HG03439 (cell line): ENCODE results near the gene REPS2.

Experiments
- ATAC-seq: cut with Tn5 transposase; IDR thresholded peaks from one replicate; pipeline ENCODE4 v1.9.1; 2021; ENCODE audit warnings: mild to moderate bottlenecking, moderate library complexity; ENCODE audit not compliant: unreplicated experiment

The REPS2 gene

DNA sequence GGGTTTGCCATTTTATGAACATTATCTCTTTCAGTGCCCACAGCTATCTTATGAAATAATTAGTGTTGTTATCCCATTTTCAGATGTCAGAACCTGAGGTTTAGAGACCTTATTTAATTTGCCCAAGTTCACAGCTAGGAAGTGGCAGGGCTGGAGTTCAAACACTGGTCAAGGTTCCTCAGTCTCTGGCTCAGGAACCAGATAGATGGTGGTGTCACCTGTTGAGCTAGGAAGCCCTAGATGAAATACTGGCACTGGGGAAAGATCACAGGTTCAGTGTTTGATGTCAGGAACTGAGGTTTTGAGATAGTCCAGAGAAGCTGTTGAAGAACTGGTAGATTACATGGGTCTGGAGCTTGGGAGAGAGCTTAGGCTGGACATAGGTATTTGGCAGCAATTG is 85.4 kb downstream of the REPS2 start:
- no peak for ATAC-seq

GRCh38 chrX:17032351-17032750 is 85.9 kb downstream of the REPS2 start:
- ATAC-seq, result no peak

DNA sequence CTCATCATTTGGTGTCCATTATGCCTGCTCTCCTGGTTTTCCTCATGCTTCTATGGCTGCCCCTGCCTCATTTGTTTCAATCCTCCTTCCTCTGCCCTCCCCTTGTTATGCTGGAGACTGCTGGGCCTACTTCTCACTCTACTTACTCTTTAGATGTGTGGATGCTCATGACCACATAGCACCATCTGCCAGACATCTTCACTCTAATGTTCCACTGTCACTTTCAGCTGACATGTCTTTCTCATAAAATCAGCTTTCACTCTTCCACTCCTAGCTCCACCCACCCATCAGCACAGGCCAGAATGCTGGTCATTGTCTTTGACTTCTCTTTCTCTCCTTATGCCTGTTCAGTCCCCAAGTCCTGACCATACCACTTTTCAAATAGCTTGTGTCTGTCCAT is 86.8 kb downstream of the REPS2 start:
- ATAC-seq, result no peak

GRCh38 chrX:17035111-17035510 is 88.7 kb downstream of the REPS2 start:
- ATAC-seq, result no peak

GRCh38 chrX:17036171-17036961 is 89.9 kb downstream of the REPS2 start:
- ATAC-seq, result no peak

GRCh38 chrX:17038277-17038676 is 91.8 kb downstream of the REPS2 start:
- no peak for ATAC-seq

GRCh38 chrX:17038681-17039161 is 92.3 kb downstream of the REPS2 start:
- ATAC-seq, result no peak

DNA sequence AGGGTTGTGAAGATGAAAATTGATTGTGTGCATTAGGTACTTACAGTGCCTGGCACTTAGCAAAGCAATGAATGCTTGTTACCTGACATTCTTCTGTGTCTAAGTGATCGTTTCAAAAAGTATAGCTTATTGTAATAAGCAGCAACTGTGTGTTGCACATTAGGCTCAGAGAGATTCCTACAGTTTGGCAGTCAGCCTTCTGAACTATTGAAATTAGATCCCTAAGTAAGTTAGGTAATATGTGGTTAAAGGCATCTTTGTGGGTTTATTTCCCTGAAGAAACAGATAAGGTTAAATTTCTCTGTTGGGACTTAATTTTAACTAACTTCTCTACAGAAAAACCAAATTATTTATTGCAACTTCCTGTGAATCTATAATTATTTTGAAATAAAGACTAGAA is 93.4 kb downstream of the REPS2 start:
- ATAC-seq, result no peak

GRCh38 chrX:17040711-17041110 is 94.3 kb downstream of the REPS2 start:
- no peak for ATAC-seq

- no peak for ATAC-seq
Observed at GRCh38 chrX:17042037-17042436, 95.6 kb downstream of the REPS2 start.

DNA sequence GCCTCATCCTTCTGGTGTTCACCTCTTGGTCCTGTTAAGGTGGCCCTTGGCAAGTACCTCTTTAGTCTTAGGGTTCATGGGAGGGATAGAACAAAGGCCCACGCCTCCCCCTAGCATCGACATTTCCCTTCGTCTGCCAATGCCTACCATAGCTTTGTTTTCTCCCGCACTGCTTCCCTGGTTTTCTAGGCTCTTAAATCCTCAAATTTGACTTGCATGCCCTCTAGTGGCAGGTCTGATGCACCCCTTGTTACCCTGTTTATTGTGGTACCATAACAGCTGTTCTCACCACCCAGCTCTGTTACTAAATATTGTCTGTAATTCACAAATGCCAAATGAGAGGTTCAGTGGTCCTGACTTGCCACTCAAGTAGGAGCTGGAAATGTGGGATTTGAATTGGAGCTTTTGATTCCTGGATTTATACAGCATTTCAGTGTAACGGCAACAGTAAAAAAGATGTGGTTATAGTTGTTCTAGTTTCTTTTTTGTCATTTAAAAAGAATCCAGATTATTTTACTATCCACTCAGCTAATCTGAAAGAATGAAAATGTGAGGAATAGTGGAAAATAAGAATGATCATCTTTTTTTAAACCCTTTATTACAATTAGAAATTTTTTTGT is 100.1 kb downstream of the REPS2 start:
- no peak for ATAC-seq

DNA sequence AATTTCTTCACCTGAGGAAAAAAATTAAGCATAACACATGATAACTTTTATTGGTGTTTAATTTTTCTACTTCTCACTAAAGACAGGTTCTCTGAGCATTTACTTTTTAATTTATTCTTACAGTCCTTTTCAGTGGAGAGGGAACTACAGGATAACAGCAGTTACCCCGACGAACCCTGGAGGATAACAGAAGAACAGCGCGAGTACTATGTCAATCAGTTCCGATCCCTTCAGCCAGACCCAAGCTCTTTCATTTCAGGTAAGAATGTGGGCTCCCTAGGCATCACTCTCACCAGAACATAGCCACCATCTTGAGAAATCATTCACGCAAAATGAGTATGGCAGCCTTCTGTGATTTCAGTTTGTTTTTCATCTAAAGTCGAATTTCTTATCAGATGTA is 100.8 kb downstream of the REPS2 start:
- ATAC-seq, result no peak

GRCh38 chrX:17052210-17052609 is 105.8 kb downstream of the REPS2 start:
- ATAC-seq, result no peak

DNA sequence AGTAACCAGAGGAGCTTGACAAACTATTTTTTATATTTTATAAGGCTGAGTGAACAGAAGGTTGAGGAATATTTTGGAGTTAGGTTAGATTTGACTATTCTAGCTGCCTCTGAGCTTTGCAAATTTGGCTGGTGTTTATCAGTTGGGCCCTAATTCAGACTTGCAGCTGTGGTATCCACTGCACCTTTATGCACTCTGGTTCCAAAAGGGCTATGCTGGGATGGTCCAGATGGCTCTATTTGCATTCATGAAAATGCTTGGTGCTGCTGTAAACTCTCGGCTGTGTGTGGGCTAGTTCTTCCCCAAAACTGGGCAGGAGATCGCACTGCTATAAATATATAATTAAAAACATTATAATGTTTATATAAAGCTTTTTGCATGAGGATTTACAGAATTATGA is 106.3 kb downstream of the REPS2 start:
- no peak for ATAC-seq

DNA sequence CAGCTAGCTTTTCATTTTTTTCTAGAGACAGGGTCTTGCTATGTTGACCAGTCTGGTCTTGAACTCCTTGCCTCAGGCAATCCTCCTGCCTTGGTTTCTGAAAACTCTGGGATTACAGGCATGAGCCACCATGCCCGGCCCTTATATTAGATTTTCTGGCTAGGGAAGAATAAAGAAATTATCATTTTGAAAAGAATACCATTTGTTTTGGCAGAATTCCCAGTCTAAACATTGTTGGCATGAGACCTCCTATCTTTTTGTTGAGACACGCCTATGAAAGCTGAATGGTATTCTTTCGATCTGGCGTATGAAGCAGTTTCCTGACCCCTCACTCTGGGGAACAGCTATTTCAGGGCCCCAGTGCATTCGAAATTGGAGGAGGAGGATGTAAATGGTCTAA is 107.0 kb downstream of the REPS2 start:
- ATAC-seq, result no peak

DNA sequence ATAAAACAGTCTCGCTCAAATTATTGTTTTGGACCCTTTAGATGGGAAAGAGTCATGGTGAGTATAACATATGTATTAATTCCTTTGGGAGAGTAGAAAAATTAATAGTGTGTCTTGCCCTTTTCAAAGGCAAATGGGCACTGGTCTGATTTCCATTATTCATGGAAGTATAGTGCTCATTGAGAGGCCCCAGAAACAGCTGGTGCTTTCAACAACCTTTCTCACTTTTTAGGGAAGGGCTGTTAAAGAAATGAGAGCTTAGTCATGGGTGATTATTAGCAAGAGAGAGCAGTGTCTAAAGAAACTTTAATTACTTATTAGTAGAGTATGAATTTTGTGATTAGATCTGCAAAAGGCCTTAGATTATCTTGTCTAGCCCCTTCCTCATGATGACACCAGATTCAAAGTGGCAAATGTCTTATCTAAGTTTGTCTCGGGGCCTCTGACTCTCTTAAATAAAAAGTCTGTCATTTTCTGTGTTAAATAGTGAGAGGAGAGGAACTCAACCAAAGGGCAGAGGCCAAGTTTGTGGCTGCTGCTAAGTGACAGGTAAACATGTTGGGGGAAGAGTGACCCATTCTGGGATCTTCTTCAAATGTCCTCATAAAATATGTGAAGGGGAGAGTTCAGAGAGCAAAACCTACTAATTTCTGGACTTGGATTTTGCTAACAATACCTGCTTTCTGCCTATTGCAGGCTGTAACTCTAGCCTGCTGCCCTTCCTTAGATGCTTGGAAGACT is 110.6 kb downstream of the REPS2 start:
- no peak for ATAC-seq

- ATAC-seq, result no peak
Observed at GRCh38 chrX:17062065-17062464, 115.6 kb downstream of the REPS2 start.

DNA sequence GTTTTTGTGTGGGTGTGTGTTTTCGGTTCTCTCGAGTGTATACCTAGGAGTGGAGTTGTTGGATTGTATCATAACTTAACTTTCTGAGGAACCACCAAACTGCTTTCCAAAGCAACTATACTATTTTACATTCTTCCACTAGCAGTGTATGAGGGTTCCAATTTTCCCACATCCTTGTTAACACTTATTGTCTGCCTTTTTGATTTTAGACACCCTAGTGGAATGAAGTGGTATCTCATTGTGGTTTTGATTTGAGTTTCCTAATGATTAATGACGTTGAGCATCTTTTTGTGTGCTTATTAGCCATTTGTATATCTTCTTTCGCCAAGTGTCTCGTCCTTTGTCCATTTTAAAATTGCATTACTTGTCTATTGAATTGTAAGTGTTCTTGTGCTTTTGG is 118.6 kb downstream of the REPS2 start:
- ATAC-seq, result no peak

DNA sequence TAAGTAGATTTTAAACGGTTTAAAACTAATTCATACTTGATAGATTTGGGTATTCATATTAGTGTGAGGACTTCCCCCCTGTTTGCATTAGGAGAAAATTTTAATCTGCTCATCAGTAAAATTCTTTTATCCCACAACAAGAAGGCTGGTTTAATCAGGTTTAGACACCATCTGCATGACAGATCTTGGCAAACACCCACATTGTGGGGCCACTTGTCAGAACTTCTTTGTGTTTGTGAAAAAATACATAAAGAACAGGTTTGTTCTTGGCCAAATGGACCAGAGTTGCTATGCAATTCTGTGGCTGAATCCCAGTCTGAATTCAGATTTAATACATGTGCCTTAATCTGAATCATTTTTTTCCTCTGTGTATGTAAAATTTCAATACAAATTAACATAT is 121.1 kb downstream of the REPS2 start:
- ATAC-seq, result no peak

- ATAC-seq, result no peak
Observed at GRCh38 chrX:17072301-17072700, 125.8 kb downstream of the REPS2 start.

- ATAC-seq, result no peak
Observed at GRCh38 chrX:17072721-17073230, 126.3 kb downstream of the REPS2 start.

- ATAC-seq, result no peak
Observed at GRCh38 chrX:17075004-17075403, 128.5 kb downstream of the REPS2 start.
